GM18505 (cell line): ENCODE results near the gene FGB.
"Not testable (repeated sequence)": the region's sequence is repeated elsewhere in the genome, so short reads cannot be mapped to it uniquely, and the experiment has no call there.

Source experiments
- ATAC-seq: cut with Tn5 transposase; IDR thresholded peaks from one replicate; pipeline ENCODE4 v1.9.1; 2021; ENCODE audit not compliant: unreplicated experiment
- POLR2A ChIP-seq: IDR thresholded peaks from 4 replicates; pipeline ENCODE4 v1.6.1; 2011; ENCODE audit warnings: borderline replicate concordance; ENCODE audit not compliant: insufficient read depth, insufficient read length; ENCODE audit errors: extremely low read depth

The FGB gene

DNA sequence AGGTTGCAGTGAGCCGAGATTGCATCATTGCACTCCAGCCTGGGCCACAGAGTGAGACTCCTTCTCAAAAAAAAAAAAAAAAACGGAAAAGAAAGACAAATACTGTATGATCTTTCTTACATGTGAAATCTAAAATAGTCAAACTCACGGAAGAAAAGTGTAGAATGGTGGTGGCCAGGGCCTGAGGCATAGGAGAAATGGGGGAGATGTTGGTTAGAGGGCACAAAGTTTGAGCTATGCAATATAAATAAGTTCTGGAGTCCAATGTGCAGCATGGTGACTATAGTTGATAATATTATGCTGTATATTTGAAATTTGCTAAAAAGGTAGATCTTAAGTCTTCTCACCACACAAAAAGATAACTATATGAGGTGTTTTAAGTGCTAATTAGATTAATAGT is 29.1 kb downstream of the FGB start:
- no peak for TF ChIP-seq POLR2A
- no peak for ATAC-seq

DNA sequence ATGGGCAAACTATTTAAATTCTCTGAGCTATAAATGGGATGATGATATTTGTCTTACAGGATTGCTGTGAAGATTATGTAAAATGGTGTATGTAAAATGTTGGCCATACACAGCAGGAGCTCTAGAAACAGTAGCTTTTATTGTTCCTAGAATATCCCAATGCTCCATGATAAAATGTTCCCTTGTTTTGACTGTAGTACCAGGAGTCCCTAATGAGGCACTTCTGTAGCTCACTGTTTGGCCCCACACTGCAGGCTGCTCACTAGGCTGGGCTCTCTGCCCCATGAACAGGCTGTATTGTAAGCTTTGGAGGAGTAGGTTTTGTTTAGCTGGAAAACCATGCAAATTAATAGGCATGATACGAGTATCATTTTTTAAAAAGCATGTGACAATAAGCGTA is 31.1 kb downstream of the FGB start:
- TF ChIP-seq POLR2A, result no peak
- no peak for ATAC-seq

DNA sequence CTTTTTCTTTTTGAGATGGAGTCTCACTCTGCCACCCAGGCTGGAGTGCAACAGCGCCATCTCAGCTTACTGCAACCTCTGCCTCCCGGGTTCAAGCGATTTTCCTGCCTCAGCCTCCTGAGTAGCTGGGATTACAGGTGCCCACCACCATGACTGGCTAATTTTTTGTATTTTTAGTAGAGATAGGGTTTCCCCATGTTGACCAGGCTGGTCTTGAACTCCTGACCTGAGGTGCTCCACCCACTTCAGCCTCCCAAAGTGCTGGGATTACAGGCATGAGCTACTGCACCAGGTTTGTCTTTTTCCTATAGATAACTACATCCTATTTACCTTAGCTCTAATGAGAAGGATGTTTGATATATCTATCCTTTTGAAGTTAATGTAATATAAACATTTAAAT is 31.5 kb downstream of the FGB start:
- ATAC-seq, result not testable (repeated sequence)

DNA sequence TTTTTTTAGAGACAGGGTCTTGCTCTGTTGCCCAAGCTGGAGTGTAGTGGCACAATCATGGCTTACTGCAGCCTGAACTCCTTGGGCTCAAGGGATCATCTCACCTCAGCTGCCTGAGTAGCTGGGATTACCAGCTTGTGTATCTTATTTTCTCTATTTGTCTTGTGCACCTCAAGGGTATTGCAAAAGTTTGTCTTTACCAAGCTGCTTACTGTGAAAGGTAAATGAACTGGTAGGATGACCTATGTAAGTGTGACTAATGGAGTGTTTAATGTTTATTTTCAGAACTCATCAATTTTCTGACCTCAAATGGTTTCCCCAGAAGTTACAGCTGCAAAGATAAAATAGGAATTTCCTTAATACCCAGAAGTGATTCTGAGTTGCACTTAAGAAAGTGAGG is 33.0 kb downstream of the FGB start:
- no peak for TF ChIP-seq POLR2A
- no peak for ATAC-seq

DNA sequence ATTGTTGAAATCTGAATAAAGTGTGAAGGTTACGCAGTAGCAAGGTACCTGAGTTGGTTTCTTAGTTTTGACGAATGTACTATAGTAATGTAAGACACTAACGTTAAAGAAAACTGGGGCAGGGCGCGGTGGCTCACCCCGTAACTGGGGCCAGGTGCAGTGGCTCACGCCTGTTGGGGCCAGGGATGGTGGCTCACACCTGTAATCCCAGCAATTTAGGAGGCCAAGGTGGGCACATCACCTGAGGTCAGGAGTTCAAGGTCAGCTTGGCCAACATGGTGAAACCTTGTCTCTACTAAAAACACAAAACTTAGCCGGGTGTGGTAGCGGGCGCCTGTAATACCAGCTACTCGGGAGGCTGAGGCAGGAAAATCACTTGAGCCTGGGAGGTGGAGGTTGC is 34.5 kb downstream of the FGB start:
- ATAC-seq, result not testable (repeated sequence)

DNA sequence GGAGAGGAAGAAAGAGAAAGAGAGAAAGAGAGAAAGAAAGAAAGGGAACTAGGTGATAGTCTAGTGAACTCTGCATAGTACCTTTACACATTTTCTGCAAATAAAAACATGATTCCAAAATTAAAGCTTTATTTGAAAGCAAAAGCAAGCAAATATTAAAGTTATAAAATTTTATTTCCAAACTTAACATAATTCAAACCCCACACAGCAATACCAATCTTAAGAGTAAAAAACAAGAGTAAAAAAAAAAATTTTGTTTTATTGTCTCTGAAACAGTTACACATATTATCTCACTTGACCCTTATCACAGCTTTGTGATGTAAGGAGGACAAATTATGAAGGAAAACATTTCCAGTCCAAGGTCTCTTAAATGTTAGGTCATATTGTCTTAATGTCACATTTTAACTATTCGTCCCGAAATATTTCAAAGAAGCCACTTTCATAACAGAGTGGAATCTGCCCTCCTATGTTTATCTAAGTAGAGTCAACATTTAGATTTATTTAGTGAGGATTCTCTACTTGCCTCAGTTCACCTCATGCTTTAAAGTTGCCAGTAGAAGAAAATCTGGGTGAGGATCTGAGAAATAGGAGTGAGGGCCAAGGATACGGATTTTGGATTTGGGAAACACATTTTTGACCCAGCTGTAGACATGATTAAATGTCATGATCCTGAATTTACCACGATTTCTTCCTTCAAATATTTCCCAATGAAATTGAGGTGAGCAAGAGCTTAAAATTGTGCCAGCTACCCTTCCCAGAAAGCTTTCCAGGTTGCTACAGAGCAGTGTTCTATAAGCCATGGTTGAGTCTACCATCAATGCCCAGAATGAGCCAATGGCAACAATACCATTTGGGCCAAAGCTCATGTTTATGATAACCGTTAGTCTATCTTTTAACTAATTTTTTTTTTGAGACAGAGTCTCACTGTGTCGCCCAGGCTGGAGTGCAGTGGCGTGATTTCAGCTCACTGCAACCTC is 35.3 kb downstream of the FGB start:
- TF ChIP-seq POLR2A, result no peak
- ATAC-seq, result no peak

DNA sequence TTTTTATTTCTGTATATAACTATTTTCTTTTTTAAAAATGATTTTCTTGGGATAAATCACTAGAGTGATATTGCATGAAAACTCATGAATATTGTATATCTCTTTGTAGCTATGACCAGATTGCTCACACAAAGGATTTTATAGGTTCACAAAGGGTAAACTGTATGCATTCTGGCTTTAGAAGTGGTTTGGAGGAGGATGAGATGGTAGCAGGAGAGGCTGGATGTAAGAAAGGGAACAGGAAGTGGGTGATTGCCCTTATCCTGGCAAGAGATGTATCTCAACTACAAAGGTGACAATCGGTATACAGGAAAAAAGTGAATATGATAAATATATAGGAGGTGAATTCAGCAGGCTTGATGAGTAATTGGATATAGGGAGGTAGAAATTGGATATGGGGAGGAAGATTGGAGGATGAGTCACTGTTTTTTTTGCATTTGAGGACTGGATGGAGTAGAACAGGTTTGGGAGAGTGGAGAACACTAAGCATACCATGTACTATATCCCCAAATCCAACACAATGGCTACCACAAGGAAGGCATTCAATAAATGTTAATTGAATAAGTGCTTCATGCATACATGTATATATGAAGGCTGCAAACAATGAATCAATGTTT is 39.7 kb downstream of the FGB start:
- no peak for TF ChIP-seq POLR2A
- ATAC-seq, result no peak

DNA sequence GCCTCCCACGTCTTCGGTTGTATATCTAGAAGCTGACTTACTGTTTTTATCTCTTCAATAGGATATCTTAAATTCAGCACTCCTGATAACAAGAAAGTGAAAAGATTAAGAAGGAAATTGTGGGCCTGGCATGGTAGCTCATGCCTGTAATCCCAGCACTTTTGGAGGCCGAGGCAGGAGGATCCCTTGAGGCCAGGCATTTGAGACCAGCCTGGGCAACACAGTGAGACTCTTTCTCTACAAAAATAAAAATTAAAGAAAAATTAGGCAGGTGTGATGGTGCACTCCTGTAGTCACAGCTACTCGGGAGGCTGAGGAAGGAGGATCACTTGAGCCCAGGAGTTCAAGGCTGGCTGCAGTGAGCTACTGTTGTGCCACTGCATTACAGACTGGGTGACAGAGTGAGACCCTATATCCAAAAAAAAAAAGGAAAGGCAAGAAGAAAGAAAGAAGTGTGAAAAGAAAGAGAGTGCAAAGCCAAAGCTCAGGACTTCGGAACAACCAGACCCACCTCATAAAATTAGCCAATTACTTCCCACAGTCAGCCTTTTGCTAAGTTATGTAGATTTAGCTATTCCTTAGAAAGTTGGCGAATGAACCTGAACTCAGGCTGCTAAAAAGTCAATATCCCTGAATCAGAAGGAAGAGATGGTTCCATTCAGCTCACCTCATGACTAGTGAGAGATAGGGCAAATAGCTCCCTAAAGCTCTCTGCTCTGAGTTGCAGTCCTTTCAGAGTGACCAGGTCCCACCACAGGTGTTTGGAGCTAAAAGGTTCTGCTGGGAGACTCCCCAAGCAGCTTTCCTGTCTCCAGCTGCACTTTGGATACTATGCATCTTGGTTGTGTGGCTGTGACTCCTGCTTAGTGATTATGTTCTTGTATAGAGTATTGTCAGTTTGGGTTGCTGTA is 40.5 kb downstream of the FGB start:
- no peak for TF ChIP-seq POLR2A
- no peak for ATAC-seq

DNA sequence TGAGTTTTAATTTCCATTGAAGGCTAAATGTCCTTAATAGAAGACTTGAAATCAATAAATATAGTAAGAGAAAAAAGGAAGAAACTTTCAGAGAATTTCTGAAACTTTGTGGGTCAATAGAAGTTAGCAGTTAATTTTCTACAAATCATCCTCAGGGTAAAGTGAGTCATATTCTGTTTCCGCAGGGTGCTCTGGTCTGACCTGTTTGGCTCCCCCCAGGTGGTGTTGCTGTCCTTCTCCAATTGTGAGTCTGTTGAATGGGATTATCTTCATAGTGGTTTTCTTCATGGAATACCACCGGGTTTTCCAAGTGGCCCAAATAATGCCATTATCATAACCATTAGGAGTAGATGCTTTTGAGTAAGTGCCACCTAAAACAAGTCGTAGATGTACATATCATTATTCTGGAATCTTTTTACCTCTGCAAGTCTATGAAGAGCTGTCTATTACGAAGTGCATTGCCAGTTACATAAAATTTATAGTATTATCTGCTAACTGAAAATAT is 41.9 kb downstream of the FGB start:
- no peak for ATAC-seq
- TF ChIP-seq POLR2A, result no peak

DNA sequence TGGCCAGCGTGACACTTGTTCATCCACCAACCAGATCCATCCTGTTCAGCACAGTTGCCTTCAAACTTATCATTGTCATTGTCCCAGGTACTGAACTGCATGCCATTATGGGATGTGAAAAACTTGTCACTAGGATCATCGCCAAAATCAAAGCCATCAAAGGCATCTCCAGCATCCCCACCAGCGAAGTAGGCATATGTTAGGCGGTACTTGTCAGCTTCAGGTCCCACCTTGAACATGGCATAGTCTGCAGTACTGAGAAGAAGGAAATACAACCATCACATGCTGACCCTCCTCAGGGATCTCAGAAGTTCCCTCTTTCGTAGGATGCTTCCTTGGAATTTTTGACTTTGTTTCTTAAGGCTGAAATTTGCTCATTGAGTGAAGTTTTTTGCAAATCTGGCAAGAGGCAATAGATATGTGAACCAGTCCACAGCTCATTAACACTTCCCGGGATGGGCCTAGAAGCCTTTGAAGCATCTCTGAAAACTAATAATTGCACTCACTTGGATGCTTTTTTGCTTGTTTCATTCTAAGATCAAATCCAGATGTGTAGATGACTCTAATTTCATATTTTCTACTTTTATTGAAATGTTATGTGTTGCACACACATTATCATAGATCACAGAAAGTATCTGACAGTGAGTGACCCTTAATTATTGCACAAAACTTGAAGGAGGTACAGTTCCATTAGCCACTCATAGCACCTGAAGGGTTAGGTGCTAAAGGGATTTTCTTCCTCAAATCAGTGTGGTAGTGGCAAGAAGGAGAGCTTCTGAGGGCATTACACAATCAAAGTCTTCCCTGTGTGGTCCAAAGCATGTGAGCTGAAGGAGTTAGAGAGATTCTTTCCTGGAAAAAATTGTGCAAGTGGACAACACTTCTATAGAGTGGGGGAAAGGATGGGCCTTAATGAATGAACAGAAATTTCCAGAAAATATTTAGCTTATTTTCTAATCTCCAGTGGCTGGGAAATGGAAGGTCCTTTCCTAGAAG is 44.2 kb downstream of the FGB start:
- no peak for TF ChIP-seq POLR2A

DNA sequence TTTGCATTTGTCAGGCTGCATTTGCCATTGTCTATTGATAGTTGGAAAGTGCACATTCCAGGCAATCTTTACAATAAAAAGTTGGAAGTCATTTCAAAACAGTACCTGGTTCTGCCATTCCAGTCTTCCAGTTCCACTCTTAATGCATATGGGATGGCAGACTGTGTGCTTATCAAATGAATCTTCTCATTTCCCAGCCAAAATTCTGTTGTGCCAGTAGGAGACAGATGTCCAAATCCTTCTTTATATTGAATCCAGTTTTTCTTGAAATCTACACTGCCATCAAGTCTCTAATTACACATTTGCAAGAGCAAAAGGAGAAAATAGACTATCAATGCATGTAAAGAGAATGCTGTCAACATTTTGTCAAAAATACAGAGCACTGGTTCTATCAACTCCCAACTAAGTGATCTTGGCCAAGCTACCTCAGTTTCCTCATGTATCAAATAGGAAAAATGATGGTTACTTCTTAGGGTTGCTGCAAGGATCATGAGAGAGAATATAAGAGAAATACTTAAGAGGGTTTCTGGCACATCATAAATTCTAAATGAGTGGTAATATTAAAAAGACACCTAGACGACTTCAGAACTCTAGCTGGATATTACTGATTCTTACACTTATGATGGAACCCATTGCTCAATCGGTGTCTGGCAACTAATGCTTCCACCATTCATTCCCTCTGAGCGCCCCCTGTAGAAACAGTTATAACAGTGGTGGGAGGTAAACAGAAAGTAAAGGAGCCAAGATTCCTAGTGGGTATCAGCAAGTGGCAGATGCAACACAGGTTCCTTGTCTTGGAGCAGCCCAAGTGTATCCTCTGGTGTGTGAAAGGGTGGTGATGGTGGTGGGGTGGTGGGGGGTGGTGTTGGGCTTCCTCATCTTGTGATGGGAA is 45.8 kb downstream of the FGB start:
- ATAC-seq, result no peak
- TF ChIP-seq POLR2A, result no peak

More for the DNA sequence above, 44.2 kb downstream of the FGB start:
- no peak for ATAC-seq
